ENCODE data around the gene SERPINA10. TPM values are rescaled to one million over a fixed set of nuclear protein-coding genes. Genes with fewer than 3 reads are reported as not detected.

The SERPINA10 gene
- polyA plus RNA-seq, 1 of the 3 experiments (the other 2 are of a cell fraction) = not detected

DNA sequence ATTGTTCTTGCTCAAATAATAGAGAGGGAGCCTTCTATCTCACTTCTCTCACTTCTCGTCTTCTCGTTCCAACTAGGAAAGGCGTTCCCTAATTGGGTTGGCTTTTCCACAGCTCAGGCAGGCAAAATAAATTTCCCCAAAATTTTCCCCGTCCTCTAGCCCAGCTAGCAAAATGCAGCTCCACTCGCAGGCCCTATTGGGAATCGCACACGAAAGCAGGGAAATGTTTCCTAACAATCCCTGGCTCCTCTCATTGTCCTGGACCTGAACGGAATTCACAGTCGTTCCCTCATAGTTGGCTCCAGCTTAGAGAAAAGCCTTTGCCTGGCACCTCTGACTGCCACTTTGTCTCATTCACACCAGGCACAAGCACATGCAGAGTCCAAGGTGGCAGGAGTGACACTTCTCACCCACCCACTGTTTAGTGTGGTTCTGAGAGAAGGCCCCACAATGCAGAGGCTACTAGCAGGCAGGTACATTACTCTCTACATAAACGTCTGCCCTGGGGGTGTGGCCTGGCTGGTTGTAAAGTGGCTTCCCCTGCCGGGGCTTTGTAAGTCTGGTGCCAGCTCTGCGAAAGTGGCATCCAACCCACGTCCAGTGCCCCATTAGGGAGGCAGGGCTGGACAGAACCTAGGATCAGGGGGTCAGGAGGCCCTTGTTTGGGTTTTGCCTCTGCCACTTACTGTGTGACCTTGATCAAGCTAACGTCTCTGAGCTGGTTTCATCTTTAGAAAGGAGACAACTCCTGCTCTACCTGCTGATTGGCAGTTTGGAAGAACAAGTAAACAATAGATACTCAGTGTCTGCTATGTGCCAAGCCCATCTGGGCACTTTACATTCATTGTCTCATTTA lies 4.2 kb downstream of the SERPINA10 start:
- no peaks in the 10 kb centered on the region for H3K36me3 ChIP-seq (replicated peaks in 1 of 2; ENCODE audit: control insufficient read depth in 1 of 2, insufficient read depth in 2 of 2, low read length in 1 of 2)
- H3K27ac ChIP-seq (ENCODE audit: low read depth in 2 of 2, low read length in 1 of 2) = no peak overlapping the region
- no peak overlapping the region for H3K4me2 ChIP-seq
- H3K27me3 ChIP-seq (ENCODE audit: insufficient read depth) = no peaks in the 10 kb centered on the region
- H3F3A ChIP-seq (replicated peaks; ENCODE audit: insufficient read depth) = peaks cover 9% of the 10 kb centered on the region
- no peaks in the 10 kb centered on the region for H3K9me3 ChIP-seq
- no peaks in the 10 kb centered on the region for H3K4me1 ChIP-seq (ENCODE audit: control insufficient read depth in 1 of 2, insufficient read depth in 2 of 2, low read depth in 1 of 2, low read length in 1 of 2)
- H2AFZ ChIP-seq (ENCODE audit: low read depth) = no peak overlapping the region
- no peaks in the 10 kb centered on the region for H3K9me2 ChIP-seq
- no peak for DNase-seq
- WGBS (ENCODE audit: low lambda C conversion rate) = 70% methylated on average over 14 of the region's 14 CpGs
- H3K4me3 ChIP-seq (ENCODE audit: low read depth in 2 of 2, low read length in 1 of 2) = no peak overlapping the region
- no peaks in the 10 kb centered on the region for H3K79me2 ChIP-seq (ENCODE audit: insufficient read depth)
- no peak overlapping the region for H3K9ac ChIP-seq
- POLR2A ChIA-PET = no interaction called here
- CTCF ChIA-PET = no interaction called here
- no peaks in the 10 kb centered on the region for H4K20me1 ChIP-seq (ENCODE audit: insufficient read depth)
- TF ChIP-seq, protein P1, sequence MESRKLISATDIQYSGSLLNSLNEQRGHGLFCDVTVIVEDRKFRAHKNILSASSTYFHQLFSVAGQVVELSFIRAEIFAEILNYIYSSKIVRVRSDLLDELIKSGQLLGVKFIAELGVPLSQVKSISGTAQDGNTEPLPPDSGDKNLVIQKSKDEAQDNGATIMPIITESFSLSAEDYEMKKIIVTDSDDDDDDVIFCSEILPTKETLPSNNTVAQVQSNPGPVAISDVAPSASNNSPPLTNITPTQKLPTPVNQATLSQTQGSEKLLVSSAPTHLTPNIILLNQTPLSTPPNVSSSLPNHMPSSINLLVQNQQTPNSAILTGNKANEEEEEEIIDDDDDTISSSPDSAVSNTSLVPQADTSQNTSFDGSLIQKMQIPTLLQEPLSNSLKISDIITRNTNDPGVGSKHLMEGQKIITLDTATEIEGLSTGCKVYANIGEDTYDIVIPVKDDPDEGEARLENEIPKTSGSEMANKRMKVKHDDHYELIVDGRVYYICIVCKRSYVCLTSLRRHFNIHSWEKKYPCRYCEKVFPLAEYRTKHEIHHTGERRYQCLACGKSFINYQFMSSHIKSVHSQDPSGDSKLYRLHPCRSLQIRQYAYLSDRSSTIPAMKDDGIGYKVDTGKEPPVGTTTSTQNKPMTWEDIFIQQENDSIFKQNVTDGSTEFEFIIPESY (IDR thresholded peaks at IDR 0.05; ENCODE audit: borderline replicate concordance, low read depth) = no peak
- no peak for TF ChIP-seq SIN3A (IDR thresholded peaks at IDR 0.05; ENCODE audit: borderline replicate concordance, low read depth, low read length)
- no peak for TF ChIP-seq SMC3 (IDR thresholded peaks at IDR 0.05; ENCODE audit: low read depth, low read length)
- no peak for TF ChIP-seq MXI1 (IDR thresholded peaks at IDR 0.05; ENCODE audit: low read depth, low read length)
- TF ChIP-seq, protein P2, sequence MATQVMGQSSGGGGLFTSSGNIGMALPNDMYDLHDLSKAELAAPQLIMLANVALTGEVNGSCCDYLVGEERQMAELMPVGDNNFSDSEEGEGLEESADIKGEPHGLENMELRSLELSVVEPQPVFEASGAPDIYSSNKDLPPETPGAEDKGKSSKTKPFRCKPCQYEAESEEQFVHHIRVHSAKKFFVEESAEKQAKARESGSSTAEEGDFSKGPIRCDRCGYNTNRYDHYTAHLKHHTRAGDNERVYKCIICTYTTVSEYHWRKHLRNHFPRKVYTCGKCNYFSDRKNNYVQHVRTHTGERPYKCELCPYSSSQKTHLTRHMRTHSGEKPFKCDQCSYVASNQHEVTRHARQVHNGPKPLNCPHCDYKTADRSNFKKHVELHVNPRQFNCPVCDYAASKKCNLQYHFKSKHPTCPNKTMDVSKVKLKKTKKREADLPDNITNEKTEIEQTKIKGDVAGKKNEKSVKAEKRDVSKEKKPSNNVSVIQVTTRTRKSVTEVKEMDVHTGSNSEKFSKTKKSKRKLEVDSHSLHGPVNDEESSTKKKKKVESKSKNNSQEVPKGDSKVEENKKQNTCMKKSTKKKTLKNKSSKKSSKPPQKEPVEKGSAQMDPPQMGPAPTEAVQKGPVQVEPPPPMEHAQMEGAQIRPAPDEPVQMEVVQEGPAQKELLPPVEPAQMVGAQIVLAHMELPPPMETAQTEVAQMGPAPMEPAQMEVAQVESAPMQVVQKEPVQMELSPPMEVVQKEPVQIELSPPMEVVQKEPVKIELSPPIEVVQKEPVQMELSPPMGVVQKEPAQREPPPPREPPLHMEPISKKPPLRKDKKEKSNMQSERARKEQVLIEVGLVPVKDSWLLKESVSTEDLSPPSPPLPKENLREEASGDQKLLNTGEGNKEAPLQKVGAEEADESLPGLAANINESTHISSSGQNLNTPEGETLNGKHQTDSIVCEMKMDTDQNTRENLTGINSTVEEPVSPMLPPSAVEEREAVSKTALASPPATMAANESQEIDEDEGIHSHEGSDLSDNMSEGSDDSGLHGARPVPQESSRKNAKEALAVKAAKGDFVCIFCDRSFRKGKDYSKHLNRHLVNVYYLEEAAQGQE (IDR thresholded peaks at IDR 0.05; ENCODE audit: low read depth, low read length) = no peak
- TF ChIP-seq, protein P3, sequence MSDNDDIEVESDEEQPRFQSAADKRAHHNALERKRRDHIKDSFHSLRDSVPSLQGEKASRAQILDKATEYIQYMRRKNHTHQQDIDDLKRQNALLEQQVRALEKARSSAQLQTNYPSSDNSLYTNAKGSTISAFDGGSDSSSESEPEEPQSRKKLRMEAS (IDR thresholded peaks at IDR 0.05; ENCODE audit: low read depth) = no peak
- TF ChIP-seq ELF1 (IDR thresholded peaks at IDR 0.05) = no peak
- no peak for TF ChIP-seq YY1 (IDR thresholded peaks at IDR 0.05; ENCODE audit: low read depth)
- TF ChIP-seq RFX5 (IDR thresholded peaks at IDR 0.05; ENCODE audit: low read length) = no peak
- TF ChIP-seq, protein P4, sequence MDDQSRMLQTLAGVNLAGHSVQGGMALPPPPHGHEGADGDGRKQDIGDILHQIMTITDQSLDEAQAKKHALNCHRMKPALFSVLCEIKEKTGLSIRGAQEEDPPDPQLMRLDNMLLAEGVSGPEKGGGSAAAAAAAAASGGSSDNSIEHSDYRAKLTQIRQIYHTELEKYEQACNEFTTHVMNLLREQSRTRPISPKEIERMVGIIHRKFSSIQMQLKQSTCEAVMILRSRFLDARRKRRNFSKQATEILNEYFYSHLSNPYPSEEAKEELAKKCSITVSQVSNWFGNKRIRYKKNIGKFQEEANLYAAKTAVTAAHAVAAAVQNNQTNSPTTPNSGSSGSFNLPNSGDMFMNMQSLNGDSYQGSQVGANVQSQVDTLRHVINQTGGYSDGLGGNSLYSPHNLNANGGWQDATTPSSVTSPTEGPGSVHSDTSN (IDR thresholded peaks at IDR 0.05) = no peak
- TF ChIP-seq, protein P5, sequence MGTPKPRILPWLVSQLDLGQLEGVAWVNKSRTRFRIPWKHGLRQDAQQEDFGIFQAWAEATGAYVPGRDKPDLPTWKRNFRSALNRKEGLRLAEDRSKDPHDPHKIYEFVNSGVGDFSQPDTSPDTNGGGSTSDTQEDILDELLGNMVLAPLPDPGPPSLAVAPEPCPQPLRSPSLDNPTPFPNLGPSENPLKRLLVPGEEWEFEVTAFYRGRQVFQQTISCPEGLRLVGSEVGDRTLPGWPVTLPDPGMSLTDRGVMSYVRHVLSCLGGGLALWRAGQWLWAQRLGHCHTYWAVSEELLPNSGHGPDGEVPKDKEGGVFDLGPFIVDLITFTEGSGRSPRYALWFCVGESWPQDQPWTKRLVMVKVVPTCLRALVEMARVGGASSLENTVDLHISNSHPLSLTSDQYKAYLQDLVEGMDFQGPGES (IDR thresholded peaks at IDR 0.05; ENCODE audit: low read depth, low read length) = no peak
- TF ChIP-seq, protein P6, sequence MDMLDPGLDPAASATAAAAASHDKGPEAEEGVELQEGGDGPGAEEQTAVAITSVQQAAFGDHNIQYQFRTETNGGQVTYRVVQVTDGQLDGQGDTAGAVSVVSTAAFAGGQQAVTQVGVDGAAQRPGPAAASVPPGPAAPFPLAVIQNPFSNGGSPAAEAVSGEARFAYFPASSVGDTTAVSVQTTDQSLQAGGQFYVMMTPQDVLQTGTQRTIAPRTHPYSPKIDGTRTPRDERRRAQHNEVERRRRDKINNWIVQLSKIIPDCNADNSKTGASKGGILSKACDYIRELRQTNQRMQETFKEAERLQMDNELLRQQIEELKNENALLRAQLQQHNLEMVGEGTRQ (IDR thresholded peaks at IDR 0.05; ENCODE audit: borderline replicate concordance, low read depth, low read length) = no peak
- no peak for TF ChIP-seq EZH2phosphoT487 (IDR thresholded peaks at IDR 0.05; ENCODE audit: borderline replicate concordance, low read depth)
- TF ChIP-seq FOXJ3 (CRISPR knock-in tag; IDR thresholded peaks at IDR 0.05) = no peak

Data from SK-N-SH (cell line).